Placental pericyte (primary cell): ENCODE measurements around the gene RAB6A. TPM values are rescaled to one million over a fixed set of nuclear protein-coding genes. Genes with fewer than 3 reads are reported as not detected.

Source experiments
- total RNA-seq: library from RNA; depleted of rRNA; stranded (reverse); fragments of >200 nt; gene quantifications from 2 replicates; pipeline ENCODE4 v1.2.3, GENCODE V29; 2012

The RAB6A gene
- total RNA-seq, result 172 and 187 TPM in 2 replicates

GRCh38 chr11:73760679-73761402 lies at the start of gene RAB6A:
Gene RAB6A, minus strand, starts transcription at chr11:73761074. Its CDS starts 439 bp downstream, at chr11:73760635.

DNA sequence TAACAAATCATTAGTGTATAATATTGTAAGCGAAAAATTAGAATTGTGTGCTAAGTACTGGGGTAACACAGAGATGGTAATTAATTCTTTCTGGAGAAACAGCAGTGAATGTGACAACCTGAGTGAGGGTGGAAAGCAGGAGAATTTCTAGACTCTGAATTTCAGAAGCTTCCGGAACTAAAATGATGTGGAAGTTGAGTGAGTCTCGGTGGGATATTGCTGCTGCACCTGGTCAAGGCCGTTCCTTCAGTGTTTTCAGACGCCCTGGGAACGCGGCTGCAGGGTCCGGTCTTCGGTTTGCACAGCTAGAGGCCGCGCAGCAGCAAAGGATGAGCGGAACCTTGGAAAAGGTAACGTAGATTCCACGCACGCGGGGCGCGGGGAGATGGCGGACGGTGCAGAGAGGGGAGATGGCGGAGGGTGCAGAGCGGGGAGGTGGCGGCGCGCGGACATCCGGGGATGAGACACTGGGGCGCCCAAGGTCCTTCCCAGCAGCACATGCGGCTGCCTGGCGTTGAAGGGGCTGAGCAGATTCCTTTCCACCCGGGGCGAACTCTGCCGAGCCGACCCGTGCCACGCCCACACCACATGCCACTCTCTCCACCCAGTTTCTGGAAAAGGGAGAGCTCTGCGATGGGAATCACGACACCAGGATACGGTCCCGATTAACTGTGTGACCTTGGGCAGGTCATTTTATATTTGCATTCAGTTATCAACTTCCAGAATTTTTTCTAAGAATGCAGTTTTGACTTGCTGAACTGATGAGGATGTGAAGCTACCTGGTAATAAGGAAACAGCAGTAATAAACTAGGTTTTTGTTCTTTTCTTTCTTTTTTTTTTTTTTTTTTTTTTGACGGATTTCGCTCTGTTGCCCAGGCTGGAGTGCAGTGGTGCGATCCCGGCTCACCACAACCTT lies 27.0 kb upstream of the RAB6A start, which contains the start of gene MRPL48:
MRPL48 (plus strand) TSS at position 232 of the 916 bp plus-strand sequence; CDS start at position 330, 98 bp downstream.

DNA sequence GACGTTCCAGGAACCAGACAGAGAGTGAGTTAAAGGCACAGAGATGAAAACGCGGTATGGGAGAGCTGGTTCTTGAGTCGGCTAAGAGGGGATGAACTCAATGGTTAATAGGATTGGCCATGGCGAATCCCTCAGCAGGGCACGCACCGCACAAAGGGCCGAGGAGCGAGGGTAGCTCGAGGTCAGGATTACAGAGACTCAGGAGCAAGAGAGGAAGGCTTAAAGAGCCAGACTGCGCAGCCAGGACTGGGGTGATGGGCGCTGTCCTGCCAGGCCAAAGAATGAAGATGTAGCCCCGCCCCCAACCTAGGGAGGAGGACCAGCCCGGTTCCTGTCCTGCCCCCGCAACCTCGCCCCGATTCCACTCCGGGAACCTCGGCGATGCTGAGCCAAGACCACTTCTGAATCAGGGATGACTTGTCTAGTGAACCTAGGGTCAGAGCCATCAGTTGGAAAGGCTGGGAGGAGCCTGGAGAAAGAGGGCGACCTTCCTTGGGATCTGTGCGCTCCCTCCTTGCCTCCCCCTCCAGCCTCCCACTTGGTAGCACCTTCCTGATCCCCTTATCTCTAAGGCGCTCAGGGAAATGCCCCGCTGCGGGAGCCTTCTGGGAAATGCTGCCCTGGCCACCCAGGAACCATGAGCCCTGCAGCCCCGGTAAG lies 114.8 kb downstream of the RAB6A start, which contains the start of gene PLEKHB1:
PLEKHB1 (plus strand) TSS at position 610 of the 660 bp plus-strand sequence; CDS start at position 638, 28 bp downstream.

Other genes with a start within 250 kb of the RAB6A start
- 10.5 and 28.1 TPM in 2 replicates for gene FAM168A, start 163.0 kb downstream of the RAB6A start, total RNA-seq
- gene PLEKHB1, start 114.5 kb downstream of the RAB6A start, total RNA-seq, result not detected in 2 replicates
- 18.9 and 23.6 TPM in 2 replicates for gene MRPL48, start 26.8 kb upstream of the RAB6A start, total RNA-seq
- 66.5 and 91.9 TPM in 2 replicates for gene COA4, start 115.8 kb upstream of the RAB6A start, total RNA-seq
- gene PAAF1, start 115.9 kb upstream of the RAB6A start, total RNA-seq, result 6.8 and 10.2 TPM in 2 replicates
- under 0.01 TPM in 1 of 2 replicates, not detected in the other for gene DNAJB13, start 190.0 kb upstream of the RAB6A start, total RNA-seq
- 3.9 and 4.9 TPM in 2 replicates for gene UCP2, start 221.8 kb upstream of the RAB6A start, total RNA-seq
- 0.44 and 0.72 TPM in 2 replicates for gene UCP3, start 248.0 kb upstream of the RAB6A start, total RNA-seq